ENCODE results near the gene DHX40.
A peak's percentile ranks its signal among the peaks of the same experiment; 100 is the strongest.
"Not testable (repeated sequence)": the region's sequence is repeated elsewhere in the genome, so short reads cannot be mapped to it uniquely, and the experiment has no call there.

Gene DHX40

GRCh38 chr17:59550703-59551102 is 14.7 kb upstream of the DHX40 start:
- no peak for DNase-seq (ENCODE audit: extremely low read depth, insufficient read length)
- TF ChIP-seq CTCF (IDR thresholded peaks at IDR 0.05; ENCODE audit: insufficient read depth, low read length, poor library complexity, severe bottlenecking) = no peak
- H3K4me3 ChIP-seq (replicated peaks; ENCODE audit: low read depth, low read length) = no peak overlapping the region
- H3K36me3 ChIP-seq (ENCODE audit: control insufficient read depth, insufficient read depth, low read length) = no peaks in the 10 kb centered on the region
- no peaks in the 10 kb centered on the region for H3K27me3 ChIP-seq (replicated peaks; ENCODE audit: control insufficient read depth, insufficient read depth, low read length)

- no peaks in the 10 kb centered on the region for H3K36me3 ChIP-seq (ENCODE audit: control insufficient read depth, insufficient read depth, low read length)
- H3K4me3 ChIP-seq (replicated peaks; ENCODE audit: low read depth, low read length) = no peak overlapping the region
- H3K27me3 ChIP-seq (replicated peaks; ENCODE audit: control insufficient read depth, insufficient read depth, low read length) = no peaks in the 10 kb centered on the region
- TF ChIP-seq CTCF (IDR thresholded peaks at IDR 0.05; ENCODE audit: insufficient read depth, low read length, poor library complexity, severe bottlenecking) = no peak
- DNase-seq (ENCODE audit: extremely low read depth, insufficient read length) = no peak
These were observed 7.4 kb upstream of the DHX40 start for GRCh38 chr17:59558039-59558438.

- Histone ChIP-seq H3K27me3 (replicated peaks; ENCODE audit: control insufficient read depth, insufficient read depth, low read length) (no peaks in the 10 kb centered on the region), H3K36me3 (ENCODE audit: control insufficient read depth, insufficient read depth, low read length) (no peaks in the 10 kb centered on the region), H3K4me3 (replicated peaks; ENCODE audit: low read depth, low read length) (no peak overlapping the region)
- peak; percentile 4 for TF ChIP-seq CTCF (IDR thresholded peaks at IDR 0.05; ENCODE audit: insufficient read depth, low read length, poor library complexity, severe bottlenecking)
- DNase-seq (ENCODE audit: extremely low read depth, insufficient read length) = no peak
These were observed 6.5 kb upstream of the DHX40 start for GRCh38 chr17:59558953-59559352.

- no peaks in the 10 kb centered on the region for H3K27me3 ChIP-seq (replicated peaks; ENCODE audit: control insufficient read depth, insufficient read depth, low read length)
- no peak overlapping the region for H3K4me3 ChIP-seq (replicated peaks; ENCODE audit: low read depth, low read length)
- TF ChIP-seq CTCF (IDR thresholded peaks at IDR 0.05; ENCODE audit: insufficient read depth, low read length, poor library complexity, severe bottlenecking) = peak; percentile 46
- H3K36me3 ChIP-seq (ENCODE audit: control insufficient read depth, insufficient read depth, low read length) = no peaks in the 10 kb centered on the region
- no peak for DNase-seq (ENCODE audit: extremely low read depth, insufficient read length)
These were observed 4.4 kb upstream of the DHX40 start for GRCh38 chr17:59561042-59561441.

GRCh38 chr17:59565959-59566324 is 532 bp downstream of the DHX40 start:
- Histone ChIP-seq H3K27me3 (replicated peaks; ENCODE audit: control insufficient read depth, insufficient read depth, low read length) (no peaks in the 10 kb centered on the region), H3K36me3 (ENCODE audit: control insufficient read depth, insufficient read depth, low read length) (no peaks in the 10 kb centered on the region), H3K4me3 (replicated peaks; ENCODE audit: low read depth, low read length) (peak overlapping the region; percentile 99)
- TF ChIP-seq CTCF (IDR thresholded peaks at IDR 0.05; ENCODE audit: insufficient read depth, low read length, poor library complexity, severe bottlenecking) = no peak
- peak; percentile 58 for DNase-seq (ENCODE audit: extremely low read depth, insufficient read length)

GRCh38 chr17:59569151-59569550 is 3.7 kb downstream of the DHX40 start:
- H3K27me3 ChIP-seq (replicated peaks; ENCODE audit: control insufficient read depth, insufficient read depth, low read length); H3K36me3 ChIP-seq (ENCODE audit: control insufficient read depth, insufficient read depth, low read length); H3K4me3 ChIP-seq (replicated peaks; ENCODE audit: low read depth, low read length); DNase-seq (ENCODE audit: extremely low read depth, insufficient read length): not testable (repeated sequence)
